ENCODE data around the gene PDE4B.

GRCh38 chr1:66346057-66346795 lies 553.5 kb downstream of the PDE4B start:
- TF ChIP-seq CTCF (conservative IDR thresholded peaks at IDR 0.05; ENCODE audit: low read depth, low read length) (no peak), EZH2 (IDR thresholded peaks at IDR 0.05; ENCODE audit: low read length, unreplicated experiment) (no peak)

Measured in PC-3 (cell line).